ENCODE data around the gene AKAP11.

The AKAP11 gene

GRCh38 chr13:42232671-42233070, 39.3 kb upstream of the AKAP11 start:
- TF ChIP-seq CTCF (IDR thresholded peaks at IDR 0.05; ENCODE audit: extremely low read depth, insufficient read depth, missing control alignments) = no peak
- no peak for DNase-seq (ENCODE audit: low spot score)
- in situ Hi-C loops (cut with MboI; ENCODE audit: low pct_unique_long_range_greater_than_20kb, low sequenced_read_pairs, unreplicated experiment) = no loop called here

GRCh38 chr13:42233726-42234125, 38.2 kb upstream of the AKAP11 start:
- in situ Hi-C loops (cut with MboI; ENCODE audit: low pct_unique_long_range_greater_than_20kb, low sequenced_read_pairs, unreplicated experiment) = no loop called here
- DNase-seq (ENCODE audit: low spot score) = no peak
- TF ChIP-seq CTCF (IDR thresholded peaks at IDR 0.05; ENCODE audit: extremely low read depth, insufficient read depth, missing control alignments) = no peak

- in situ Hi-C loops (cut with MboI; ENCODE audit: low pct_unique_long_range_greater_than_20kb, low sequenced_read_pairs, unreplicated experiment) = no loop called here
- no peak for DNase-seq (ENCODE audit: low spot score)
- TF ChIP-seq CTCF (IDR thresholded peaks at IDR 0.05; ENCODE audit: extremely low read depth, insufficient read depth, missing control alignments) = no peak
Observed at GRCh38 chr13:42239161-42239560, 32.8 kb upstream of the AKAP11 start.

- no peak for DNase-seq (ENCODE audit: low spot score)
- in situ Hi-C loops (cut with MboI; ENCODE audit: low pct_unique_long_range_greater_than_20kb, low sequenced_read_pairs, unreplicated experiment) = no loop called here
- TF ChIP-seq CTCF (IDR thresholded peaks at IDR 0.05; ENCODE audit: extremely low read depth, insufficient read depth, missing control alignments) = no peak
Observed at GRCh38 chr13:42239644-42240043, 32.3 kb upstream of the AKAP11 start.

GRCh38 chr13:42246541-42246940, 25.4 kb upstream of the AKAP11 start:
- no peak for DNase-seq (ENCODE audit: low spot score)
- TF ChIP-seq CTCF (IDR thresholded peaks at IDR 0.05; ENCODE audit: extremely low read depth, insufficient read depth, missing control alignments) = no peak
- in situ Hi-C loops (cut with MboI; ENCODE audit: low pct_unique_long_range_greater_than_20kb, low sequenced_read_pairs, unreplicated experiment) = no loop called here

- in situ Hi-C loops (cut with MboI; ENCODE audit: low pct_unique_long_range_greater_than_20kb, low sequenced_read_pairs, unreplicated experiment) = no loop called here
- no peak for DNase-seq (ENCODE audit: low spot score)
- TF ChIP-seq CTCF (IDR thresholded peaks at IDR 0.05; ENCODE audit: extremely low read depth, insufficient read depth, missing control alignments) = no peak
Observed at GRCh38 chr13:42247883-42248282, 24.1 kb upstream of the AKAP11 start.

- no peak for TF ChIP-seq CTCF (IDR thresholded peaks at IDR 0.05; ENCODE audit: extremely low read depth, insufficient read depth, missing control alignments)
- DNase-seq (ENCODE audit: low spot score) = no peak
- in situ Hi-C loops (cut with MboI; ENCODE audit: low pct_unique_long_range_greater_than_20kb, low sequenced_read_pairs, unreplicated experiment) = no loop called here
Observed at GRCh38 chr13:42255886-42256285, 16.1 kb upstream of the AKAP11 start.

Measured in GM13977 (cell line).